T-helper 2 cell treated with Interferon-gamma antibody and Interleukin-4, amounts not matched to agents 5 μg/mL and 100 μg/mL, for 36 hours (primary cell): Measurements from ENCODE around the gene HINT3.
"Not testable (repeated sequence)": the region's sequence is repeated elsewhere in the genome, so short reads cannot be mapped to it uniquely, and the experiment has no call there.

ENCODE experiments used
- DNase-seq: peaks from one replicate; pipeline ENCODE4 v3.0.0; 2021; ENCODE audit warnings: low spot score
- H3K27ac Mint-ChIP-seq: one replicate; pipeline ENCODE4 v1.8.0; 2021; ENCODE audit warnings: mild to moderate bottlenecking, mixed read lengths
- H3K27me3 Mint-ChIP-seq: one replicate; pipeline ENCODE4 v1.8.0; 2021; ENCODE audit warnings: low read depth, mixed read lengths
- H3K36me3 Mint-ChIP-seq: one replicate; pipeline ENCODE4 v1.8.0; 2021; ENCODE audit warnings: low read depth, mixed read lengths
- H3K4me1 Mint-ChIP-seq: one replicate; pipeline ENCODE4 v1.8.0; 2021; ENCODE audit warnings: low read depth, mixed read lengths
- H3K4me3 Mint-ChIP-seq: one replicate; pipeline ENCODE4 v1.8.0; 2022; ENCODE audit warnings: mild to moderate bottlenecking, moderate library complexity, mixed read lengths
- H3K9me3 Mint-ChIP-seq: one replicate; pipeline ENCODE4 v1.8.0; 2021; ENCODE audit warnings: mixed read lengths

Gene HINT3

DNA sequence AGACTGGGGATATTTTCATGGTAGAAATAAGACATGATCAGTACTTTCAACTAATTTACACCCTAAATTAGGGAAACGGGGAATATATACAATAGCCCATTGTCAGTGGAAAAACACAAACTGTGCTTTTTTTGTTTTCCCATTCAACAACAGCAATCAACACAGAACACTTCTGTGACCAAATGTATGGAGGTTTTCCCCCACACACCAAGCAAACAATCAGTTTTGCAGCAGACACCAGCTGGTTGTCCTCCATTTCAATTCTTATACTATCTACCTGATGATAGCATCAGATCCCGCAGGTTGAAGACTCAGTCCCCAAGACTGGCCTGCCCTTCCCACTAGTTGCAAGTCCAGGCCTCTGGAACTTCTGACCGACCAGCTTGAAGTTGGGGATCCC lies 4.5 kb downstream of the HINT3 start:
- Mint-ChIP-seq H3K27me3 (no peaks in the 10 kb centered on the region), H3K27ac (no peak overlapping the region), H3K4me3 (no peak overlapping the region), H3K9me3 (no peaks in the 10 kb centered on the region), H3K4me1 (no peaks in the 10 kb centered on the region), H3K36me3 (no peaks in the 10 kb centered on the region)
- no peak for DNase-seq

GRCh38 chr6:125962900-125963497 lies 6.4 kb downstream of the HINT3 start:
- Mint-ChIP-seq H3K9me3 (no peaks in the 10 kb centered on the region), H3K27me3 (no peaks in the 10 kb centered on the region), H3K4me3 (no peak overlapping the region), H3K36me3 (peaks cover 6% of the 10 kb centered on the region), H3K27ac (no peak overlapping the region), H3K4me1 (no peaks in the 10 kb centered on the region)
- no peak for DNase-seq

- H3K27ac Mint-ChIP-seq = no peak overlapping the region
- no peaks in the 10 kb centered on the region for H3K9me3 Mint-ChIP-seq
- H3K4me1 Mint-ChIP-seq = no peaks in the 10 kb centered on the region
Measured at GRCh38 chr6:125963817-125964216, 7.2 kb downstream of the HINT3 start.

DNA sequence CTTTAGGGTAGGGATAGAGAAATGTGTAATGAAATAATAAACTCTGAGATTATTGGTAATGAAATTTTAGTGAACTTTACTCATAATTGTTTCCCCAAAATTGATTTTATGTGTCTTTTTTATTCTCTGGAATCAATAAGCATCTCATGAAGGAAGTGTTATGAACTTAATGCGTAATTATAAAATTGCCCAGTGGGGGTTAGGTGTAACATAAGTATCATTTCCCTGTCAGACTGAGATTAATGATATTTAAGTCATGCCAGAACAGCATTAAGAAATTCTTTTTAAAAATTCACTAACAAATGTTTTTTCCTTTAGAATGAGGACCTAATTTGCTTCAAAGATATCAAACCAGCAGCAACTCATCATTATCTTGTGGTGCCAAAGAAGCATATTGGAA lies 10.0 kb downstream of the HINT3 start:
- H3K4me1 Mint-ChIP-seq = peaks cover 3% of the 10 kb centered on the region
- no peaks in the 10 kb centered on the region for H3K9me3 Mint-ChIP-seq
- no peak overlapping the region for H3K4me3 Mint-ChIP-seq
- no peaks in the 10 kb centered on the region for H3K27me3 Mint-ChIP-seq
- DNase-seq = no peak
- H3K27ac Mint-ChIP-seq = no peak overlapping the region
- H3K36me3 Mint-ChIP-seq = peaks cover 22% of the 10 kb centered on the region

More at GRCh38 chr6:125963817-125964216, 7.2 kb downstream of the HINT3 start:
- DNase-seq = no peak
- H3K4me3 Mint-ChIP-seq = no peak overlapping the region
- H3K27me3 Mint-ChIP-seq = no peaks in the 10 kb centered on the region
- H3K36me3 Mint-ChIP-seq = peaks cover 13% of the 10 kb centered on the region

DNA sequence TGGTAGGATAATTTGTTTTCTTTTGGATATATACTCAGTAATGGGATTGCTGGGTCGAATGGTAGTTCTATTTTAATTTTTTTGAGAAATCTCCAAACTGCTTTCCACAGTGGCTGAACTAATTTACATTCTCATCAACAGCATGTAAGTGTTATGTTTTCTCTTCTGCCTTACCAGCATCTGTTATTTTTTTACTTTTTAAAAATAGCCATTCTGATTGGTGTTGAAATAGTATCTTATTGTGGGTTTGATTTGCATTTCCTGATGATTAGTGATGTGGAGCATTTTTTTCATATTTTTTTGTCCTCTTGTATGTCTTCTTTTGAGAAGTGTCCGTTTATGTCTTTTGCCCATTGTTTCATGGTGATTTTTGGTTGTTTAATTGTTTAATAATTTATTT lies 11.9 kb downstream of the HINT3 start:
- Mint-ChIP-seq H3K27me3 (no peaks in the 10 kb centered on the region), H3K4me1 (peaks cover 3% of the 10 kb centered on the region), H3K27ac (no peak overlapping the region), H3K9me3 (no peaks in the 10 kb centered on the region), H3K36me3 (peaks cover 24% of the 10 kb centered on the region), H3K4me3 (no peak overlapping the region)
- DNase-seq = no peak

DNA sequence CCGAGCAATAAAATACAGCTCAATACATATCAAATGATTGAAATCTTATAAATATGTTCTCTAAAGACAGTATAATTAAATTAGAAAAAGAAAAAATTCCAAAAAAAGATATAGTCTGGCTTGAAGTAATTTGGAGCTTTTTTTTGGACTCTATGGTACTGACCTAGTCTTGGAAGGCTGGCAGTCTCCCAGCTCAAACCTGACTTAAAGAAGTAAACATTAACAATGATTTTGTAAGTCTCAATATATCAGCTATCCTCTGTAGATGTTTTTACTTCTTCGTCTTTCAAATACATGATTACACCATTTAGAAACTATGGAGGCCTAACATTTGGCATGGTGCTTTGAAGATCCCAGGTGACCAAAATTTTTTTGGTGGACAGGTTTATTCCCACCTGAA lies 14.2 kb downstream of the HINT3 start:
- Mint-ChIP-seq H3K4me1 (peaks cover 8% of the 10 kb centered on the region), H3K9me3 (no peaks in the 10 kb centered on the region), H3K36me3 (peaks cover 27% of the 10 kb centered on the region), H3K4me3 (no peak overlapping the region), H3K27ac (no peak overlapping the region), H3K27me3 (no peaks in the 10 kb centered on the region)
- DNase-seq = no peak

GRCh38 chr6:125972478-125972877 lies 15.9 kb downstream of the HINT3 start:
- DNase-seq, H3K9me3 Mint-ChIP-seq, H3K27ac Mint-ChIP-seq, H3K4me1 Mint-ChIP-seq, H3K27me3 Mint-ChIP-seq, H3K4me3 Mint-ChIP-seq: not testable (repeated sequence)
- H3K36me3 Mint-ChIP-seq = peaks cover 26% of the 10 kb centered on the region

GRCh38 chr6:125974214-125974866 lies 17.8 kb downstream of the HINT3 start:
- no peak for DNase-seq
- Mint-ChIP-seq H3K4me3 (no peak overlapping the region), H3K4me1 (peaks cover 8% of the 10 kb centered on the region), H3K27ac (no peak overlapping the region), H3K27me3 (no peaks in the 10 kb centered on the region), H3K9me3 (no peaks in the 10 kb centered on the region), H3K36me3 (peaks cover 19% of the 10 kb centered on the region)

DNA sequence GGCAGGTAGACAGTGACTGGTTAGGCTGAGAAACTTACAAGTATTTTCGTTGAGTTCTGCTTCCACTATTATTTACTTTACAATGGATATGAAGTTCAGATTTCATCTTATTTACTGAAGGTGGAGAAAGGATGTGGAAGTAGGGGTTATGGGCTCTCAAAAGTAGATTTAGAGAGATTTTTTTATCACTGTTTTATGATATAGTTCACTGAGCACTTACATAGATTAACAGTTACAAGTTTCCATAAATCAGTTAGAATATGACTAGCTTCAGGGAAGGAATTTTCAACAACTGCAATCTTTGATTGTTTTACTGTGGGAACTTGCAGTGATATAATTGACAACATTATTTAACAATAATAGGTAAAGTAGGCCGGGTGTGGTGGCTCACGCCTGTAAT lies 22.5 kb downstream of the HINT3 start:
- Mint-ChIP-seq H3K27me3 (no peaks in the 10 kb centered on the region), H3K4me3 (no peak overlapping the region), H3K27ac (no peak overlapping the region), H3K4me1 (peaks cover 5% of the 10 kb centered on the region), H3K9me3 (no peaks in the 10 kb centered on the region), H3K36me3 (peaks cover 11% of the 10 kb centered on the region)
- no peak for DNase-seq

DNA sequence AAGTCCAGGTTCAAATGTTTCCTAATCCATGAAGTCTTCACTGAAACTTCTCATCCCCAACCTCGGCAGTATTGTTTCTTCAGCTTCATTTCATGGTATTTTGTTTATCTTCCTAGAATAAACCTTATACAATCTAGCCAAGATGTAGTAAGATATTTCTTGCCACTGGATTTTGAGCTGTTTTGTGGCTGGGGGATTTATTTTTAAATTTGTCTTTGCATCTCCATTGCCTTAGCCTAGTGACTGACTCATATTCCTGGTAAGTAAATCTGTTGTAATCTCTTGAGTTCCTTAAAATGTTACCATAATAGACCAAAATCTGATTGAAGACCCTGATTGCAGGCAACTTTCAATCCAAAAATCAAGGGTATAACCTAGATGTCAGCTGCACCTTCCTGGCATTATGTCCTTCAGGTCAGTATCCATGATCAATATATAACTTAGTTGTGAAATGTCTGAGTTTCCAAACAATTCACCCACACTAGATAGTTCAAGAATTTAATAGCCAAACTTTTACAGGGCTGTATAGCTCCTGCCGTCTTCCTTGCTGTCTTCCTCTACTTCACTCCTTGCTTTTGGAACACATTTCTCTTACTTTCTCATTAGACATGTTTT lies 25.1 kb downstream of the HINT3 start:
- Mint-ChIP-seq H3K27ac (no peak overlapping the region), H3K9me3 (no peaks in the 10 kb centered on the region), H3K4me1 (peaks cover 3% of the 10 kb centered on the region), H3K36me3 (peaks cover 8% of the 10 kb centered on the region), H3K27me3 (no peaks in the 10 kb centered on the region), H3K4me3 (no peak overlapping the region)
- DNase-seq = no peak

GRCh38 chr6:125983246-125983945 lies 26.8 kb downstream of the HINT3 start:
- H3K4me3 Mint-ChIP-seq = no peak overlapping the region
- no peak overlapping the region for H3K27ac Mint-ChIP-seq
- DNase-seq = no peak
- no peaks in the 10 kb centered on the region for H3K9me3 Mint-ChIP-seq
- H3K36me3 Mint-ChIP-seq = peaks cover 5% of the 10 kb centered on the region
- H3K4me1 Mint-ChIP-seq = peaks cover 3% of the 10 kb centered on the region
- H3K27me3 Mint-ChIP-seq = no peaks in the 10 kb centered on the region

DNA sequence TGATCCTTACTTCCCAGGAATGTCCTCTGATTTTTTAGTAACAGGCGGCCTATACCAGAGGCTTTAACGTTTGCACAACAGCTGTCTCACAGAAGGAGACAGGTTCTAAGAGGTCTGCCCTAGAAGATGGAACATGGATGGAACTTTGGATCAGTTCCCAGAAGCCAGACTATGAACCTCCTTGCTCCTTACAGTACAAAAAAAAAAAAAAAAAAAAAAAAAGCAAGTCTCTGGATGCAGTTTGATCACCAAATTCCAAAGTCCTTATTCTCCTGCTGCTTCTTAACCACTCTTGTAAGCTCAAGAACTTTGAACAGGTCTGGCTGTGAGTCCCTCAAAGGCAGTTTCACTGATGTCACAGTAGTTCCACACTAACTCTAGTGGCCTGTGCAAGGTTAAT lies 27.7 kb downstream of the HINT3 start:
- H3K4me3 Mint-ChIP-seq = no peak overlapping the region
- no peak for DNase-seq
- H3K36me3 Mint-ChIP-seq = no peaks in the 10 kb centered on the region
- H3K27me3 Mint-ChIP-seq = no peaks in the 10 kb centered on the region
- H3K4me1 Mint-ChIP-seq = peaks cover 4% of the 10 kb centered on the region
- no peaks in the 10 kb centered on the region for H3K9me3 Mint-ChIP-seq
- no peak overlapping the region for H3K27ac Mint-ChIP-seq

GRCh38 chr6:125985522-125985921 lies 29.0 kb downstream of the HINT3 start:
- Mint-ChIP-seq H3K4me1 (peaks cover 11% of the 10 kb centered on the region), H3K27me3 (no peaks in the 10 kb centered on the region), H3K27ac (no peak overlapping the region), H3K36me3 (no peaks in the 10 kb centered on the region), H3K9me3 (no peaks in the 10 kb centered on the region), H3K4me3 (peak overlapping the region; percentile 19)
- DNase-seq = no peak

- Mint-ChIP-seq H3K36me3 (no peaks in the 10 kb centered on the region), H3K27ac (no peak overlapping the region), H3K4me1 (peaks cover 11% of the 10 kb centered on the region), H3K4me3 (no peak overlapping the region), H3K27me3 (no peaks in the 10 kb centered on the region), H3K9me3 (no peaks in the 10 kb centered on the region)
- DNase-seq = no peak
Measured at GRCh38 chr6:125985979-125986300, 29.4 kb downstream of the HINT3 start.
